NB4 (cell line): ENCODE results near the gene NDUFB5.

Source experiments
- DNase-seq: peaks from one replicate; pipeline ENCODE4 v3.0.0; 2010; ENCODE audit warnings: low read depth
- H3K4me3 ChIP-seq: one replicate; pipeline ENCODE4 v1.5.1; 2011; ENCODE audit warnings: mild to moderate bottlenecking, low read depth, low read length, moderate library complexity
- MYC ChIP-seq: IDR thresholded peaks from 2 replicates; pipeline ENCODE4 v1.6.1; 2011; ENCODE audit warnings: low read depth, low read length
- POLR2A ChIP-seq: IDR thresholded peaks from 2 replicates; pipeline ENCODE4 v1.6.1; 2011; ENCODE audit warnings: mild to moderate bottlenecking; ENCODE audit not compliant: insufficient read length; ENCODE audit errors: extremely low read depth
- TF ChIP-seq, protein P1 (sequence below): IDR thresholded peaks from one replicate; pipeline ENCODE4 v1.5.1; 2012; ENCODE audit warnings: low read depth, low read length
- TF ChIP-seq, protein P2 (sequence below): IDR thresholded peaks from 2 replicates; pipeline ENCODE4 v1.6.1; 2011; ENCODE audit warnings: low read depth, low read length

Gene NDUFB5

GRCh38 chr3:179655236-179655635, 50.6 kb downstream of the NDUFB5 start:
- TF ChIP-seq, protein P1, sequence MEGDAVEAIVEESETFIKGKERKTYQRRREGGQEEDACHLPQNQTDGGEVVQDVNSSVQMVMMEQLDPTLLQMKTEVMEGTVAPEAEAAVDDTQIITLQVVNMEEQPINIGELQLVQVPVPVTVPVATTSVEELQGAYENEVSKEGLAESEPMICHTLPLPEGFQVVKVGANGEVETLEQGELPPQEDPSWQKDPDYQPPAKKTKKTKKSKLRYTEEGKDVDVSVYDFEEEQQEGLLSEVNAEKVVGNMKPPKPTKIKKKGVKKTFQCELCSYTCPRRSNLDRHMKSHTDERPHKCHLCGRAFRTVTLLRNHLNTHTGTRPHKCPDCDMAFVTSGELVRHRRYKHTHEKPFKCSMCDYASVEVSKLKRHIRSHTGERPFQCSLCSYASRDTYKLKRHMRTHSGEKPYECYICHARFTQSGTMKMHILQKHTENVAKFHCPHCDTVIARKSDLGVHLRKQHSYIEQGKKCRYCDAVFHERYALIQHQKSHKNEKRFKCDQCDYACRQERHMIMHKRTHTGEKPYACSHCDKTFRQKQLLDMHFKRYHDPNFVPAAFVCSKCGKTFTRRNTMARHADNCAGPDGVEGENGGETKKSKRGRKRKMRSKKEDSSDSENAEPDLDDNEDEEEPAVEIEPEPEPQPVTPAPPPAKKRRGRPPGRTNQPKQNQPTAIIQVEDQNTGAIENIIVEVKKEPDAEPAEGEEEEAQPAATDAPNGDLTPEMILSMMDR = no peak
- TF ChIP-seq POLR2A (no peak), MYC (no peak)
- TF ChIP-seq, protein P2, sequence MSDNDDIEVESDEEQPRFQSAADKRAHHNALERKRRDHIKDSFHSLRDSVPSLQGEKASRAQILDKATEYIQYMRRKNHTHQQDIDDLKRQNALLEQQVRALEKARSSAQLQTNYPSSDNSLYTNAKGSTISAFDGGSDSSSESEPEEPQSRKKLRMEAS = no peak
- no peak for DNase-seq
- H3K4me3 ChIP-seq = no peak overlapping the region

GRCh38 chr3:179658606-179659005, 54.0 kb downstream of the NDUFB5 start:
- no peak overlapping the region for H3K4me3 ChIP-seq
- TF ChIP-seq MYC (no peak), POLR2A (no peak)
- TF ChIP-seq, protein P2 = no peak
- TF ChIP-seq, protein P1 = no peak
- DNase-seq = no peak

DNA sequence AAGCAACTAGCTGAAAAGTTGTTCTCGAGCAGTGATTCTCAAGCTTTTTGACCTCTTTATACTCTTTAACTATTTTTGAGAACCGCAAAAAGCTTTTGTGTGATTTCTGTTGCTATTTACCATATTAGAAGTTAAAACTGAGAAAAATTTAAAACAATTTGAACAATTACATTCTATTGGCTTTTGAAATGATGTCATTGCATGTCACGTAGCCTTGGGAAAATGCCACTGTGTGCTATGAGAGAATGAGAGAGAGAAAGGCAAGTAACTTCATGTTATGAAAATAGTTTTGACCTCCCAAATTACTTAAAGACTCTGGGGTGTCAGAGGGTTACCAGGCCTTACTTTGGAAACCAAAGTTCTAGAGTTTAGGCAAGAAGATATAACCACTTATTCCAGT, 56.3 kb downstream of the NDUFB5 start:
- no peak overlapping the region for H3K4me3 ChIP-seq
- TF ChIP-seq, protein P2 = no peak
- no peak for TF ChIP-seq MYC
- TF ChIP-seq, protein P1 = no peak
- DNase-seq = no peak

DNA sequence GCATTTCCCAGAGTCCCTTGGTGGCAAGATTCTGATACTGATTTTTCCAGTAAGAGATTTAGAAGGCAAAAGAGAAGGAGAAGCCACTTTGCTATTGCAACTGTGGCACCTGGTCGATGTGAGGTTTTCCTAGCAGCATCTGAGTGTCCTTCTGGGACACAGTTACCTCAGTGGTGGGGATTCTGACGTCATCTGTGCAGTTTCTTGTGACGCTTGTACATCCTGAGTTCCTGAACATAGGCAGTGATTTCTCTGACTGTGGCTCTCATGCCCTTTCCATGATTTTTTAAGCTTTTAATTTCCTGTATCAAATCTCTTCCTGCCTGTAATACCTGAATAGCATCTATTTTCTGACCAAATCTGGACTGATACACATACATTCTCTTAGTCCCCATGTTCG, 57.2 kb downstream of the NDUFB5 start:
- no peak for DNase-seq
- no peak for TF ChIP-seq POLR2A

DNA sequence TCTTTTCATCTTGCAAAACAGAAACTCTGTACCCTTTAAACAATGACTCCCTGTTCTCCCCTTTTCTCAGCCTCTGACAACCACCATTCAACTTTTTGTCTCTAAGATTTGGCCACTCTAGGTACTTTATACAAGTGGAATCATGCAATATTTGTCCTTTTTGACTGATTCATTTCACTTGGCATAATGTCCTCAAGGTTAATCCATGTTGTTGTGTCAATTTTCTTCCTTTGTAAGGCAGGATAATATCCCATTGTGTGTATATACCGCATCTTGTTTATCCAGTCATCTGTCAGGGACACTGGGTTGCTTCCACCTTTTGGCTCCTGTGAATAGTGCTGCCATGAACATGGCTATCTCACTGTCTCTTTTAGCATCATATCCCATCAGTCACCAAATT, 58.5 kb downstream of the NDUFB5 start:
- no peak for TF ChIP-seq MYC
- TF ChIP-seq POLR2A = no peak
- TF ChIP-seq, protein P1 = no peak
- TF ChIP-seq, protein P2 = no peak
- no peak overlapping the region for H3K4me3 ChIP-seq
- DNase-seq = no peak

More for the DNA sequence above, 57.2 kb downstream of the NDUFB5 start:
- H3K4me3 ChIP-seq = no peak overlapping the region

GRCh38 chr3:179666030-179666429, 61.4 kb downstream of the NDUFB5 start:
- H3K4me3 ChIP-seq = no peak overlapping the region
- DNase-seq = no peak
- TF ChIP-seq MYC (no peak), POLR2A (no peak)
- TF ChIP-seq, protein P2 = no peak
- TF ChIP-seq, protein P1 = no peak
